Measurements from ENCODE around the gene GRID1. TPM values are rescaled to one million over a fixed set of nuclear protein-coding genes. Genes with fewer than 3 reads are reported as not detected.

GRID1 gene
- total RNA-seq, 4 donors from 2014 or later: 0.35 to 10.7 (median 1.3) TPM

DNA sequence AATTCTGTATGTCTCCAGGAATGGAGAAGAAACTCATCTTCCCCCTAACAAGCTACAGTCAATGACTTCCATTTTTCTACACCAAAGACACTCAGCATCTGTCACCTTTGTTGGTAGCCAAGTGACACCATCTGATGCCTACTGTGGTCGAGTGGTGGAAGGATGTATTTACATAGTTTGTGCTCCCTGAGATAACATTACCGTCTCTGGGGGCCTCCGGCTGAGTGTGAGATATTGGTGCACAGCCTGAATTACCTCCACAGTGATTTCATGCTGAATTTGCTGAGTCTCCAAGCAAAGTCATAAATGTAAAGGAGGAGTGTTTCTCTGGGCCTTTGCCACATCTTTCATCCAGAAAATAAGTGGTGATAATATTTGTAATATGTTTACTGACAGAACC is 114.0 kb downstream of the GRID1 start:
- DNase-seq: peak in 1 of 3 donors; percentile 13

DNA sequence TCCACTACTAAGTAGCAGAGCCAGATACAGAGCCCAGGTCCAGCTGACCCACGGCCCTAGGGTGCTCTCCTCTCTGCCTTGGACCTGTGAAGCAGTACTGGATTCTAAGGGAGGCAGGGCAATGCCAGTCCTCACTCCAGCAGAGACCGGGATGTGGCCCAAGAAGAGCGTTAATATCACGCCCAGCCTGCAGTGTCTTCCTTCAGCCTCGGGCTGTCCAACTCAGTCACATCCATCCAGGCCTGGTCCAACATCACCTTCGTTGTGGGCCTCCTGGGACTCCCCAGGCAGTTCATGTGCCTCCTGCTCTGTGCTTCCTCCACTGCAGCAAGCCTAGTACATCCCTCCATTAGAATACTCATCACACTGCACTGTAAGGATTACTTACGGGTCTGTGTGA is 114.5 kb downstream of the GRID1 start:
- Histone ChIP-seq H3K9me3 (peaks cover 0 to 8% (median 0%) of the 10 kb centered on the region in 4 donors), H3K36me3 (no peaks in the 10 kb centered on the region), H3K4me1 (no peaks in the 10 kb centered on the region), H3K27me3 (no peaks in the 10 kb centered on the region), H3K27ac (no peak overlapping the region), H3K4me3 (no peak overlapping the region)
- DNase-seq: peak in 2 of 3 donors; percentile 31 to 35
- no peak for TF ChIP-seq POLR2A (IDR thresholded peaks at IDR 0.05)
- TF ChIP-seq, protein P1, sequence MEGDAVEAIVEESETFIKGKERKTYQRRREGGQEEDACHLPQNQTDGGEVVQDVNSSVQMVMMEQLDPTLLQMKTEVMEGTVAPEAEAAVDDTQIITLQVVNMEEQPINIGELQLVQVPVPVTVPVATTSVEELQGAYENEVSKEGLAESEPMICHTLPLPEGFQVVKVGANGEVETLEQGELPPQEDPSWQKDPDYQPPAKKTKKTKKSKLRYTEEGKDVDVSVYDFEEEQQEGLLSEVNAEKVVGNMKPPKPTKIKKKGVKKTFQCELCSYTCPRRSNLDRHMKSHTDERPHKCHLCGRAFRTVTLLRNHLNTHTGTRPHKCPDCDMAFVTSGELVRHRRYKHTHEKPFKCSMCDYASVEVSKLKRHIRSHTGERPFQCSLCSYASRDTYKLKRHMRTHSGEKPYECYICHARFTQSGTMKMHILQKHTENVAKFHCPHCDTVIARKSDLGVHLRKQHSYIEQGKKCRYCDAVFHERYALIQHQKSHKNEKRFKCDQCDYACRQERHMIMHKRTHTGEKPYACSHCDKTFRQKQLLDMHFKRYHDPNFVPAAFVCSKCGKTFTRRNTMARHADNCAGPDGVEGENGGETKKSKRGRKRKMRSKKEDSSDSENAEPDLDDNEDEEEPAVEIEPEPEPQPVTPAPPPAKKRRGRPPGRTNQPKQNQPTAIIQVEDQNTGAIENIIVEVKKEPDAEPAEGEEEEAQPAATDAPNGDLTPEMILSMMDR (IDR thresholded peaks at IDR 0.05): no peak

More for the DNA sequence above, 114.0 kb downstream of the GRID1 start:
- no peak overlapping the region for H3K4me3 ChIP-seq
- no peaks in the 10 kb centered on the region for H3K27me3 ChIP-seq
- no peaks in the 10 kb centered on the region for H3K4me1 ChIP-seq
- H3K36me3 ChIP-seq: no peaks in the 10 kb centered on the region
- no peak overlapping the region for H3K27ac ChIP-seq
- peaks cover 0 to 8% (median 0%) of the 10 kb centered on the region in 4 donors for H3K9me3 ChIP-seq
- no peak for TF ChIP-seq POLR2A (IDR thresholded peaks at IDR 0.05)
- TF ChIP-seq, protein P1 (IDR thresholded peaks at IDR 0.05): no peak

DNA sequence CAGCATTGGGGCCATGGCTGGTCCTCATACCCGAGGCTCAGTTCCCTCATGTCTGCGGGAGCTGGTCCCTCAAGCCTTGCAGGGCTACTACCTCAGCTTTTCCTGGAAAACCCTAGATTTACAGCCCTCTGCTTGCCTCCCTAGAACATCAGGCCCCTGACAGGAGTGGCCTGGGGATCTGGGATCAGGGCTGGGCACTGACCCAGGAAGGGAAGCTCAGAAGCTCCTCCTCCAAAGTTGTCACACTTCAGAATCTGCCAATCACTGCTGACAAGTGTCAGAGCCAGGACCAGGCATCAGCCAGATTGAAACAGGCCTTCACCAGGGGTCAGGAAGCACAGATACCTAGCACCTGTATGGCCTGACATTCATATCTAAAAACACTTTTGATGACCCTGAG is 115.2 kb downstream of the GRID1 start:
- Histone ChIP-seq H3K36me3 (no peaks in the 10 kb centered on the region), H3K9me3 (peaks cover 0 to 8% (median 0%) of the 10 kb centered on the region in 4 donors), H3K4me3 (no peak overlapping the region), H3K27ac (no peak overlapping the region), H3K27me3 (no peaks in the 10 kb centered on the region), H3K4me1 (no peaks in the 10 kb centered on the region)
- TF ChIP-seq, protein P1 (IDR thresholded peaks at IDR 0.05): no peak
- no peak for TF ChIP-seq POLR2A (IDR thresholded peaks at IDR 0.05)
- peak in 1 of 3 donors; percentile 15 for DNase-seq

DNA sequence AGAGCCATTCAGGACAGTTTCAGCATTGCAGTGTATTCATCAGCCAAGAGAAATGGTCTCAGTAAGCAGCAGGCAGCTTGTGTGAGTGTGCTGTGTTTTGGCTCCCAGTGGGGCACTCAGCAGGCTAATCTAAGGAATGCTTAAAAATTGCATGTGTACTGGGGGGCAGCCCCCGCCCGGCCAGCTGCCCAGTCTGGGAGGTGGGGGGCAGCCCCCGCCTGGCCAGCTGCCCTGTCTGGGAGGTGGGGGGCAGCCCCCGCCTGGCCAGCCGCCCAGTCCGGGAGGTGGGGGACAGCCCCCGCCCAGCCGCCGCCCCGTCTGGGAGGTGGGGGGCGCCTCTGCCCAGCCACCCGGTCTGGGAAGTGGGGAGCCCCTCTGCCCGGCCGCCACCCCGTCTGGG is 116.2 kb downstream of the GRID1 start:
- no peak overlapping the region for H3K27ac ChIP-seq
- no peaks in the 10 kb centered on the region for H3K4me1 ChIP-seq
- H3K36me3 ChIP-seq: no peaks in the 10 kb centered on the region
- no peak overlapping the region for H3K4me3 ChIP-seq
- no peak for TF ChIP-seq POLR2A (IDR thresholded peaks at IDR 0.05)
- TF ChIP-seq, protein P1 (IDR thresholded peaks at IDR 0.05): no peak
- peaks cover 0 to 8% (median 0%) of the 10 kb centered on the region in 4 donors for H3K9me3 ChIP-seq
- no peak for DNase-seq
- no peaks in the 10 kb centered on the region for H3K27me3 ChIP-seq

DNA sequence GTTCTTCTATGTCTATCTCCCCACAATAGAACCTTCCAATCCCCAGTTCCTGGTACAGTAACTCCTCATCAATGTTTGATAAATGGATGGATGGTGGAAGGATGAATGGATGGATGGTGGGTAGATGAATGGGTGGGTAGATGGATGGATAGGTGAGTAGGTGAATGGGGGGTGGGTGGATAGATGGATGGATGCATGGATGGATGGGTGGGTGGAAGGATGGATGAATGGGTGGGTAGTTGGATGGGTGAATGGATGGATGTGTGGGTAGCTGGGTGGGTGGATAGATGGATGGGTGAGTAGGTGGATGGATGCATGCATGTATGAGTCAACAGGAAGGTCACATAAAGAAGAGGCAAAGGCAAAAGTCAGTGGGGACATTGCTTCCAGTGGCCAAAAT is 116.8 kb downstream of the GRID1 start:
- Histone ChIP-seq H3K4me3 (no peak overlapping the region), H3K9me3 (peaks cover 0 to 8% (median 0%) of the 10 kb centered on the region in 4 donors), H3K4me1 (no peaks in the 10 kb centered on the region), H3K27ac (no peak overlapping the region), H3K27me3 (no peaks in the 10 kb centered on the region), H3K36me3 (no peaks in the 10 kb centered on the region)
- TF ChIP-seq, protein P1 (IDR thresholded peaks at IDR 0.05): no peak
- TF ChIP-seq POLR2A (IDR thresholded peaks at IDR 0.05): no peak
- no peak for DNase-seq

DNA sequence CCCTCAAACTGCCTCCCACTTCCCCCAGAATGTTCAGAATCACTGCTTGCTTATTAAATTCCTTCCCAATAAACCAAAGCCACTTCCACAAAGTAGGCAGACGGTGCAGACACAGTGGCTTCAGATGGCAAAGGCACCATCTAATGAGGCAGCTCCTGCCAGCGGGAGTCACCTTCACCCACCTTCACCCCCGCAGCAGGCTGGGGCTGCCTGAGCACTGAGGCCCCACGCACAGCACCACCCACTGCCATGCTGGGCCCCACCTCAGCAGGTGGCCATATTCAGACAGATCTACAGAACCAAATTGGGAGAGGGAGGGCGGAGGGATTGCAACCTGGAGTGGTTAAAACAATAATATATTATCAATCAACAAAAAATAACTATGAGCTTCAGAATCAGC is 118.5 kb downstream of the GRID1 start:
- no peak for DNase-seq
- TF ChIP-seq POLR2A (IDR thresholded peaks at IDR 0.05): no peak
- TF ChIP-seq, protein P1 (IDR thresholded peaks at IDR 0.05): no peak
- H3K4me3 ChIP-seq: no peak overlapping the region
- peaks cover 0 to 8% (median 0%) of the 10 kb centered on the region in 4 donors for H3K9me3 ChIP-seq
- no peaks in the 10 kb centered on the region for H3K4me1 ChIP-seq
- H3K36me3 ChIP-seq: no peaks in the 10 kb centered on the region
- H3K27me3 ChIP-seq: no peaks in the 10 kb centered on the region
- H3K27ac ChIP-seq: no peak overlapping the region

Data from Peyer's patch (tissue), 4 donors.